KMS-11 (cell line): ENCODE data around the gene TMEM169.
A peak's percentile ranks its signal among the peaks of the same experiment; 100 is the strongest.
"Not testable (repeated sequence)": the region's sequence is repeated elsewhere in the genome, so short reads cannot be mapped to it uniquely, and the experiment has no call there.

Experiments used
- H2AFZ ChIP-seq: fragments of 200-600 bp; sonication (generic); 2 replicates; pipeline ENCODE4 v1.6.1; 2016; ENCODE audit warnings: antibody characterized with exemption, mixed run types, low read depth
- H3K27ac ChIP-seq: fragments of 200-600 bp; sonication (generic); 2 replicates; pipeline ENCODE4 v1.6.1; 2016; ENCODE audit warnings: mild to moderate bottlenecking, mixed run types
- H3K27me3 ChIP-seq: fragments of 200-600 bp; sonication (generic); 2 replicates; pipeline ENCODE4 v1.6.1; 2017; ENCODE audit warnings: mild to moderate bottlenecking, low read depth, mixed run types, moderate library complexity; ENCODE audit not compliant: insufficient read depth
- H3K36me3 ChIP-seq: fragments of 200-600 bp; sonication (generic); 2 replicates; pipeline ENCODE4 v1.6.1; 2017; ENCODE audit warnings: mild to moderate bottlenecking, mixed run types; ENCODE audit not compliant: insufficient read depth
- H3K4me1 ChIP-seq: fragments of 200-600 bp; sonication (generic); 2 replicates; pipeline ENCODE4 v1.6.1; 2016; ENCODE audit warnings: mild to moderate bottlenecking, low read depth, mixed run types; ENCODE audit not compliant: poor library complexity, severe bottlenecking
- H3K4me2 ChIP-seq: fragments of 200-600 bp; sonication (generic); 2 replicates; pipeline ENCODE4 v1.7.0; 2016; ENCODE audit warnings: mild to moderate bottlenecking, mixed run types
- H3K4me3 ChIP-seq: fragments of 200-600 bp; sonication (generic); IDR thresholded peaks from 2 replicates; pipeline ENCODE4 v1.6.1; 2017; ENCODE audit warnings: low read depth, low read length, mixed read lengths; ENCODE audit not compliant: insufficient read depth
- H3K79me2 ChIP-seq: fragments of 200-600 bp; sonication (generic); 2 replicates; pipeline ENCODE4 v1.6.1; 2016; ENCODE audit warnings: low read depth, mixed run types; ENCODE audit not compliant: insufficient read depth
- H3K9ac ChIP-seq: fragments of 200-600 bp; sonication (generic); 2 replicates; pipeline ENCODE4 v1.6.1; 2016; ENCODE audit warnings: mild to moderate bottlenecking, mixed run types
- H4K20me1 ChIP-seq: fragments of 200-600 bp; sonication (generic); 2 replicates; pipeline ENCODE4 v1.6.1; 2016; ENCODE audit warnings: mild to moderate bottlenecking, mixed run types; ENCODE audit not compliant: insufficient read depth
- CTCF ChIP-seq: fragments of 200-600 bp; sonication (generic); conservative IDR thresholded peaks from 2 replicates; pipeline ENCODE4 v1.6.1; 2017; ENCODE audit warnings: low read depth, mild to moderate bottlenecking, antibody characterized with exemption, low read length, moderate library complexity, mixed read lengths

Gene TMEM169

GRCh38 chr2:216139884-216140283 lies 58.2 kb downstream of the TMEM169 start:
- peaks cover 10% of the 10 kb centered on the region for H3K79me2 ChIP-seq
- no peak overlapping the region for H3K4me2 ChIP-seq

GRCh38 chr2:216141516-216141915 lies 59.8 kb downstream of the TMEM169 start:
- H2AFZ ChIP-seq, H4K20me1 ChIP-seq, H3K79me2 ChIP-seq, H3K4me3 ChIP-seq, H3K4me2 ChIP-seq, H3K27me3 ChIP-seq, H3K9ac ChIP-seq: not testable (repeated sequence)
- Histone ChIP-seq H3K36me3 (peaks cover 55% of the 10 kb centered on the region), H3K27ac (0 out of 2 replicates have a peak overlapping the region, but pooled peaks have one; percentile 19), H3K4me1 (peaks cover 53% of the 10 kb centered on the region)

More at GRCh38 chr2:216139884-216140283, 58.2 kb downstream of the TMEM169 start:
- H3K4me1 ChIP-seq = peaks cover 51% of the 10 kb centered on the region
- no peak overlapping the region for H3K27ac ChIP-seq
- peaks cover 56% of the 10 kb centered on the region for H3K36me3 ChIP-seq
- H3K9ac ChIP-seq = no peak overlapping the region
- H2AFZ ChIP-seq = no peak overlapping the region
- no peaks in the 10 kb centered on the region for H3K27me3 ChIP-seq
- TF ChIP-seq CTCF = peak; percentile 60
- H4K20me1 ChIP-seq = no peaks in the 10 kb centered on the region
- H3K4me3 ChIP-seq = no peak overlapping the region

GRCh38 chr2:216142540-216142939 lies 60.8 kb downstream of the TMEM169 start:
- peak overlapping the region; percentile 19; the same call in 1 of the 2 replicates for H3K27ac ChIP-seq
- no peak overlapping the region for H3K9ac ChIP-seq
- H3K27me3 ChIP-seq = no peaks in the 10 kb centered on the region
- no peaks in the 10 kb centered on the region for H4K20me1 ChIP-seq
- H3K4me3 ChIP-seq = no peak overlapping the region
- TF ChIP-seq CTCF = no peak
- H3K4me2 ChIP-seq = no peak overlapping the region
- no peak overlapping the region for H2AFZ ChIP-seq
- H3K4me1 ChIP-seq = peaks cover 53% of the 10 kb centered on the region
- peaks cover 52% of the 10 kb centered on the region for H3K36me3 ChIP-seq
- H3K79me2 ChIP-seq = peaks cover 7% of the 10 kb centered on the region; the same call in 1 of the 2 replicates

GRCh38 chr2:216144372-216144771 lies 62.7 kb downstream of the TMEM169 start:
- no peak overlapping the region for H3K4me3 ChIP-seq
- peaks cover 42% of the 10 kb centered on the region for H3K36me3 ChIP-seq
- peaks cover 45% of the 10 kb centered on the region for H3K4me1 ChIP-seq
- H3K27me3 ChIP-seq = no peaks in the 10 kb centered on the region
- TF ChIP-seq CTCF = no peak
- no peak overlapping the region for H3K4me2 ChIP-seq
- H3K79me2 ChIP-seq = peaks cover 11% of the 10 kb centered on the region; the same call in 1 of the 2 replicates
- H2AFZ ChIP-seq = no peak overlapping the region
- H3K27ac ChIP-seq = no peak overlapping the region
- H3K9ac ChIP-seq = no peak overlapping the region
- H4K20me1 ChIP-seq = no peaks in the 10 kb centered on the region

- TF ChIP-seq CTCF = no peak
- H3K36me3 ChIP-seq = peaks cover 44% of the 10 kb centered on the region
- H3K27ac ChIP-seq = no peak overlapping the region
- H3K4me2 ChIP-seq = no peak overlapping the region
- peaks cover 41% of the 10 kb centered on the region for H3K4me1 ChIP-seq
- no peak overlapping the region for H2AFZ ChIP-seq
- H4K20me1 ChIP-seq = no peaks in the 10 kb centered on the region
- H3K27me3 ChIP-seq = no peaks in the 10 kb centered on the region
- H3K9ac ChIP-seq = no peak overlapping the region
- H3K4me3 ChIP-seq = no peak overlapping the region
- peaks cover 11% of the 10 kb centered on the region; the same call in 1 of the 2 replicates for H3K79me2 ChIP-seq
These were observed 63.1 kb downstream of the TMEM169 start for GRCh38 chr2:216144857-216145256.
